Activated CD8-positive, alpha-beta memory T cell treated with anti-CD3 and anti-CD28 coated beads for 1 hour (primary cell): ENCODE data around the gene RMI2.
"Not testable (repeated sequence)": the region's sequence is repeated elsewhere in the genome, so short reads cannot be mapped to it uniquely, and the experiment has no call there.

ENCODE experiments used
- DNase-seq, 2 donors: peaks; one replicate each; pipeline ENCODE4 v3.0.0-alpha.2; 2020; ENCODE audit warnings: low read depth in 1 of 2; ENCODE audit errors: extremely low read depth in 1 of 2

Gene RMI2

DNA sequence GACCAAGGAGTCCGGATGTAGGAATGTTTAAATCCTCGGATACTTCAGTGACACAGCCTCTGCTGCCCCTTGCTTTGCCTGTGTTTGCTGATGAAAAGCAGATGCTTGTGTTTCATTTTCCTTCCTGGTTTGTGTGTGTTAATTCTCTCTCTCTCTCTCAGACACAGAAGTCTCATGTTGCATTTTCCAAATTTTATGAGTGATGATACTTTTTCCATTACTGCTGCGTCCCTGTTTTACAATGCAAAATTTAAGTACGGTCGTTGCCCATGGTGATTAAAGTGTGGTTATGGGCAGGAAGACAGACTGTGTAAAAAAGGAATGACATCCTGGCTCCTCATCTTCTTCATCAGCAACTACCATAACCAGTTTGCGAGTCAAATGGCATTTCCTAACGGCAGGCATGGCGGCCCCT, 5.7 kb downstream of the RMI2 start:
- DNase-seq = no peak

DNA sequence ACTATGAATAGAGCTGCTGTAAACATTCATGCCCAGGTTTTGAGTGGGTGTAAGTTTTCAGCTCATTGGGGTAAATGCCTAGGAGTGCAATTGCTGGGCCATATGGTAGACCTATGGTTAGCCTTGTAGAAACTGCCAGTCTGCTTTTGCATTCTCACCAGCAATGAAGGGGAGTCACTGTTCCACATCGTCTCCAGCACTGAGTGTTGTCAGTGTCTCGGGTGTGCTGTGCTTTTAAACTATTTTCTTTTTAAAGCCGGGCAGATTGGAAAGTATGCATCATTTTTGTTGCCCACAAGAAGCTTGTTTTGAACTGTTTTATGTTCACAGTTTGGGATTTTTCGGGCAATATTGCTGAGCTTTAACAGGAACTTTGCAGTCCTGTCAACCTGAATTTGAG, 7.9 kb downstream of the RMI2 start:
- no peak for DNase-seq

DNA sequence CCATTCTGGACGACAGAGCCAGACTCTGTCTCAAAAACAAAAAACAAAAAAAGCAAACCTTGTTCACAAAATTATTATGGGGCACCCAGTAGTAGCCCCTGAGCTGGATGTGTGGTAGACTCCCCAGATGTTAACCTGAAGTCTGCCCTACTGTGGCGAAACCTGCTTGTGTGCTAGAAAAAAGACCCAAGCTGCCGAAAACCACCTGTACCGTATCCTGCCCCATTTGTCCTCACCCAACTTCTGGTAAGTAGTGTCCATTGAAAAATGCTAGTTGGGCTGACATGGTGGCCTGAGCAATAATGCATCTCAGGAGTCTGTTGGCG, 9.1 kb downstream of the RMI2 start:
- DNase-seq = no peak

DNA sequence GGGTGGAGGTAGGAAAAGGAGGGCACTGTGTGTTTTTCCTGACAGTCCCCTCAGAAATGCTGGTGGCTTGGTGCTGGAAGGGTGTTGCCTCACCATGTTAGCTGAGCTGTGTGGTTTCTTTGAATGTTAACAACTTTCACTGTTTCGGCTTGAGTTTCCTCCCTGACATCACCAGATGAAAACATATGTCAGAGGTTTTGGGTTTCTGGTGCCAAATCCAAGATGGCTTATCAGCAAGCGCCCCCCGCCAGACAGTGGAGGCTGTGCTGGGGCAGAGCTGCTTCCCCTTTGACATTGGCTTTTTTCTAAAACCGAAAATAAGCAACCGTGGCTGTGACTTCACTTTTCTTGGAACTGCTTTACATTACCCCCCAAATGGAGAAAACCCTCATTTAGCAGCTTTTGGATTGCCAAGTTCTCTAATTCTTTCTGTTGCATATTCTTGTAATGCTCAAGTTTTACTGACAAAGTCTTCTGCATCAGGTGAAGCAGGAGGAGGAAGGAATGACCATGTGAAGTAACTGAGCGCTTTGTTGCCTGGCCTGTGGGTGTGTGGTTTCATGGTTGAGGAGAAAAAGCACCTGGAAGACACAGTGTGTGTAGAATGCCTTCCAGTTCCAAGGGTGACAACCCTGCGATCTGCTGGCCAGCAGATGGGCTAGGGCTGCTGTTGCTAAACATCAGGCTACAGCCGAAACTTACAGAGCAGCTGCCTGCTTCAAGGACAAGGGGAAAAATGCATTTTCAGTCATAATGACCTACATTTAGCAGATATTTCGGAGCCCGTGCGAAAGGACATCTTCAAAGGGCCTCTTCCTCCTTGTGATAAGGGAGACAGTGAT, 9.7 kb downstream of the RMI2 start:
- DNase-seq = peak; percentile 22 to 63

DNA sequence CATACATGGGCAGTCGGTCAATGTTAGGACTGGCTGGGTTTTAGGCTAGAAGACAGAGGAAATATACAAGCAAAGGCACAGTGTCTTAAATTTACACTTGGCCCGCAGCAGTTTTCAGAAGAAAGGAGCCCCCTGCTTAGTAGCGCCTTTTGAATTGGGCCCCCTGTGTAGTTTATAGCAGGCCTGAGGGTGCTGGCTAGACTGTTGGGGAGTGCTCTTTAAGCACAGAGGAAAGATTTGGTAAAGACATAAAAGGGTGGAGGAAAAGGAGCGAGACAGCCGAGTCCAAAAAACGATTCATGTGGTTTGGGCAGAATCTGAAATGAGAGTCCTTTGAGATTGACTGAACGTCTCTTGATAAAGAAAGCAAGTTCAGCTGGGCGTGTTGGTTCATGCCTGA, 10.6 kb downstream of the RMI2 start:
- DNase-seq = no peak

DNA sequence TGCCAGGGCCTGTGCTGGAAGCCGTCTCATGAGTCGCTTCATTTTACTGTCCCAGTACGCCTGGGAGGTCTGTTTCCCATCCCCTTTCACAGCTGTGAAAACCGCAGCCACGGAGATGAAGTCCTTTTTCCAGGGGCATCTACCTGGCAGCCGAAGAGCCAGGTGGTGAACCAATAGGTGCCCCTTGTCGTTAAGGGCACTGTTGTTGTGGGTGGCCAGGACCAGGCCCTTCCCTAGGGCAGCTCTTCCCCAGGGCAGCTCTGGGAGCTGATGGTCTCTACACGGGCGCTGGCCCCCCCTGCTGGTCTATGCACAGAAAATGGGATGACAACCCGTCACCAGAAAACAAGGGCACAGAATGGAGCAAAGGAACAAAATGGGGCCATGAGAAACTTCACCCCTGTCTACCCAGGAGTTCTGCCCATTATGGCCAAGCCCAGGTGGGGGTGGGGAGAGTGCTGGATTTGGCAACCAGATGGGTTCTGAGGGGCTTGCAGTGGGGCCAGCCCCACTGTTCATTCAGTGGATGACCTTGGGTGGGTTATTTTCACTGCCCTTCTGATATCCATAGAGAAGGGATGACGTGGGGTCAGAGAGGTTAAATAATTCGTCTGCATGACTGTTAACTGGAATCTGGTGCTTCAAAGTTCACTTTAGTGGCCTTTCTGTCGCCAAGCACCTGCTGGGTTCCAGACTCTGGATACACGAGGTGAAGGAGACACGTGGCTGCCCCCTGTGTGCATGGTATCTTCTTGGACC, 11.5 kb downstream of the RMI2 start:
- DNase-seq = peak; percentile 13 to 42

DNA sequence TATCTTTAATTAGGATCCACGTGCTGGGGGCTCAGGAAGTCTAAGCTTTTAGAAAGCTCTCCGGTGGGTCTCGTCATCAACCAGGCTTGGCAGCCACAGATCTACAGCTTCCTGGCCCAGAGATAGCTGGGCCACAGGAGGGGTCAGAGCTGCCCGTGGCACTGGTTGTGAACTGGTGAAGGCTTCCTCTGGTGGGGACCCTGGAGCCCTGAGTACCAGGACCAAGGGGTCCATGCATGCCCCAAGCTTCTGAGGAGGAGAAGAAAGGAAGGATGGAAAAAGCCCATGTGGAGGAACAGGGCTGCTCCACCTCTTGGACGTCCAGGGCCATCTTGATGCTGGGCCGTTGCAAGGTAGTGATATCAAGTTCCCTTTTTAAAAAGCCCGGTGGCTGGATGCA, 13.3 kb downstream of the RMI2 start:
- no peak for DNase-seq

DNA sequence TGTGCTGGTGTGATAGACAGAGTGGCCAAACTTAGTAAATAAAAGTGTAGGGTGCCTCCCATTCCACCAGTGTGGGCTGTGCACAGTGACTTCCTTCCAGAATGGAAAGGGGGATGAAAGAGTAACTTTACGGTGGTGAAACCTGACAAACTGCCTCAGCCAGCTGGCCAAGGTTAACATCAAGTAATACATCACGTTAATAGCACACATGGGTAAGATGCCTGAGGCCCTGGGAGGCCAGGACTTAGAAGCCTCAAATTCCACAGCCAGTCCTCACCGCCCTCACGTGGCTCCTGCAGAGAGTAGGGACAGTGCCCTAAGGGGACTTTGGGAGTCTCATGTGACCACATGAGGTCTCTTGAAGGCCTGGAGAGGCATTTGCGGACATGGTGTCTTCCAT, 14.1 kb downstream of the RMI2 start:
- DNase-seq = no peak

DNA sequence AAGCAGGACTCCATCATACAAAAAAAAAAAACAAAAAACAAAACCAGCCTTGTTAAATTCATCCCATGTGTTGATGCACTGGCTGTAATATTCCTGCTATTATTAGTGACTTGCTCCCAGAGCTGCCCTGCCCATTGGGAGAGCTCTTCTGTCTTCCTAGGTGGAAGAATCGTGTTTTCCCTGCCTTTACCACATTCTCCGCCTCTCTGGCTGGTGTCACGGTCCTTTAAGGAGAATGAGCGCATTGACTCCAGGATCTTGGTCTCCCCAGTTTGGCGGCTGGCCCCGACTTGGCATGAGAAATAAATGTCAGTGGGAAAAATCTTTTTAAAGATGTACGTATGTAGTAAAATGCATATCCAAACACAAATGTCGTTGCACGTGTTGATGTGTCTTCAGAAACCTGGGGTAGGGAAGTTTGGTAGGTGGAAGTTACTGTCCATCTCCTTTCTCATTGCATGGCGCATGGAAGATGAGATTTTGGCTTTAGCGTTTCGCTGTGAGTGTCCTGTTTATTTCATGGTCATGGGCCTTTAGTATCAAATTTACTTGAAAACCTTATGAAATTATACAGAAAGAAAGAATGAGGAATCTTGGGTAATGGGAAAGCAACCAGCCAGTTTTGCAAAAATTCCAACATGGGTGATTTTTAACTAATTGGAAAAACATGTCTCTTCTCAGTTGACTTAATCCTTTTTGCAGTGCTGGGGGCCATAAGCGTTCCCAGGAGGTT, 15.5 kb downstream of the RMI2 start:
- DNase-seq = no peak

DNA sequence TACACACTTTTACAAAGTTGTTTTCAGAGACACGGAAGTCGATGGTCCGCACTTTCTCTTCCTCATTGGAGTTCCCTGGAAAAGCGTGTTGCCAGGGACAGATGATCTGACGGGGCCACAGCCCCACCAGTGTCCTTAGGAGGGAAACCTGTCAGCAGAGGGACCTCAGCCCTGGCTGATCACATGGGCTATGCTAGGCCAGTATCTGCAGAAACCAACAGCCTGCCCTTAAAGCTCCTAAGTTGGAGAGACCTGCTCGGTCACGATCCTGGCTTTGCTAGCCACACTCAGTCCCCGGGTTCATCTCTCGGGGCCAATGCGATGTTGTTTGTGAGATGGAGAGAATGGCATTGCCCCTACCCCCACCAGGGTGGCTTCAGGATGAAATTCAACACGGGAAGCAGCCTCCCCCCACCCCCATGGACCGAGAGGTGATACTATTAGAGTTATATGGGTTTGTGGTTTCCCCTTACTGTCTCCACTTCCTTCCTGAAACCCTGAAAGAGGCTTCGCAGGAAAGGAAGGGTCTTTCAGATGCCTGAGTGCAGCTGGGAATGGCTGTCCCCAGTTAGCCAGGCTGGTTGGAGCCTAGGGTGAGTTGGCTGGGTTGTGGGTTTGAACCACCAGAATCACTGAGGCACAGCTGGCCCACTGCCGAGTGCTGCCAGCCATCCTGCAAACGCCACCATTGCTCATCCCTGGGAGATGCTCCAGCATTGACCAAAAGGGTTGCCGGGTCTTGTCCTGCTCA, 16.6 kb downstream of the RMI2 start:
- no peak for DNase-seq

DNA sequence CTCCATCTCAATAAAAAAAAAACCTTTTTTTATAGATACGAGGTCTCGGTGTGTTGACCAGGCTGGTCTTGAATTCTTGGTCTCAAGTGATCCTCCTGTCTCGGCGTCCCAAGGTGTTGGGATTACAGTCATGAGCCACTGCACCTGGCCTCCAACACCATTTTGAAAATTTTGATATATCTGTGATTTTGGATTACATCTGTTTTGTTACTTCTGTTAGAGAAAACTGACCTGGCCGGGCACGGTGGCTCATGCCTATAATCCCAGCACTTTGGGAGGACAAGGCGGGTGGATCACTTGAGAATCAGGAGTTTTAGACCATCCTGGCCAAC, 18.6 kb downstream of the RMI2 start:
- DNase-seq = no peak

DNA sequence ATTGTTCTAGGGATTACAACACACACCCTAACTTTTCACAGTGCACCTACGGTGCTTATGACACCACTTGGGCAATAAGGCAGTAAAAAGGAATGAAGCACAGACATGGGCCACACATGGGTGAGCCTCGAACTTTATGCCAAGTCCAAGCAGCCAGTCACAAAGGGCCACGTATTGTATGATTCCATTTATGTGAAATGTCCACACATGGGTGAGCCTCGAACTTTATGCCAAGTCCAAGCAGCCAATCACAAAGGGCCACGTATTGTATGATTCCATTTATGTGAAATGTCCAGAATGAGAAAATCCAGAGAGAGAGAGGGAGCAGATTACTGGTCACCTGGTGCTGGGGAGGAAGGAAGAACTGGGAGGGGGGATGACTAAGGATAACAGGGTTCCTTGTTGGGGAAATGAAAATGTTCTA, 22.2 kb downstream of the RMI2 start:
- no peak for DNase-seq

DNA sequence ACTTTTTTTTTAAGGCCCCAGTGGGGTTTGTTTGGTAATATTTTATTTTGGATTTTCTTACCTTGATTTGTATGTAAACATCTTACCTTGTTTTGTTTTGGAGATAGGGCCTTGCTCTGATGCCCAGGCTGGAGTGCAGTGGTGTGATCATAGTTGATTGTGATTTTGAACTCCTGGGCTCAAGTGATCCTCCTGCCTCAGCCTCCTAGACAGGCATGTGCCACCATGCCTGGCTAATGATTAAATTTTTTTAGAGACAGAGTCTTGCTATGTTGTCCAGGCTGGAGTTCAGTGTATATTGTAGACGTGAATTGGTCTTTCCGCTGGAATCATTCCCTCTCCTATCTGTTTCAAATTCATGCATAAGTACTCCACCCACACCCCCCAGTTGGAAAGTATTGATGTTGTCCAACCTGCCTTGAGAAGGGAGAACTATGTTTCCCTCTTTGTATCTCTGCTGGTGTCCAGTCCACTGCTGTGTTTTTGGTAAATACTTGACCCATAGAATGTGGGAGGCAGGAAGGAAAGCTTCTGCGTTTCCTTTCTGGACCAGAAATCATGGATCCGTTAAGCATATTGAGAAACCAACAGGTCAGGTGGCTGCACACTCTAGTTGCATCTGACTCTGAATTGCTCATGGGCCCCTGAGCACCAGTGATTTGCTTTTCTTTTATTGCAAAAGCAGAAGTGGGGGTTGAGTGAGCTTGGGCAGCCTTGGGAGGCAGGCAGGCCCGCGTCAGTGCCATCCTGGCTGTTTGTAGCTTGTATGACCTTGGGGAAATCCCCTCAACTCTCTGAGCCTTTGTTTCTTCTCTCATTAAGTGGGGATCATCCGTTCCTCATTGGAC, 25.0 kb downstream of the RMI2 start:
- DNase-seq = no peak

DNA sequence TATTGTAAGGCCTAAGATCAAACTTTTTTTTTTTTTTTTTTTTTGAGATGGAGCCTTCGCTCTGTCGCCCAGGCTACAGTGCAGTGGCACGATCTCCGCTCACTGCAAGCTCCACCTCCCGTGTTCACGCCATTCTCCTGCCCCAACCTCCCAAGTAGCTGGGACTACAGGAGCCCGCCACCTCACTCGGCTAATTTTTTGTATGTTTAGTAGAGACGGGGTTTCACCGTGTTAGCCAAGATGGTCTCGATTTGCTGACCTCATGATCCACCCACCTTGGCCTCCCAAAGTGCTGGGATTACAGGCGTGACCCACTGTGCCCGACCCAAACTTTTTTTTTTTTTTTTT, 25.6 kb downstream of the RMI2 start:
- not testable (repeated sequence) for DNase-seq

DNA sequence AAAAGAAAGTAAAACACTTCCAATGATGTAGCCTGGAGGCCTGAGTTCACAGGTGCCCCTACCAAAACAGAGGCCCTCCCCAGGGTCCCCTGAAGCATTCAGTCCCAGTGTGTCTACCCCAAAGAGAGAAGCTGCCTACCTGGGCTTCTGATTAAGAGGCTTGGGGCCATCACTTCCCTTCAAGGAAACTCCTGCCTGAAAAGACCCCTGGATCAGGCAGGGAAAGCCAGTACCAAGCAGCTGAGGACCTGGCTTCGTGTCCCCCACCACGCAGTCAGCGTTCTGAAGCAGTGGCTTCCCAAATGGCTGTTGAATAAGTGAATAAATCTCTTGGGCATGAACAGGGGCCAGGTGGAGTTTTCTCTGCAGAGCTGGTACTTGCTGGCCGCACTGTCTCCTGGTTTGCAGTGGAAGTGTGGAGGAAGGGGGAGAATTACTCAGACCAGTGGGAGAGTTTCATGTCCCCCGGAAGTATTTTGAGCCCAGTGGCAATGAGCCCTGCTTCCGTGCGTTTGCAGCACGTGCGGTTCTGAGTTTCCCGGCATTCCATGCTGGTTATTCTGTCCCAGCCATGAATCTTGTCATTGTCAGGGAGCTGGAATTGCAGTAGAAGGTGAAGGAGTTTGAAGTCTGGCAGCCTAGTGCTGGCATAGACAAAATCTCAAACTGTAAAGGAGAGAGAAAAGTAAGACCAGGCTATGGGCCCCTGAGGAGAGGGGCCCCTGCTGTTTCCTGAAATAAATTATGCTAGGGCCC, 27.0 kb downstream of the RMI2 start:
- no peak for DNase-seq

DNA sequence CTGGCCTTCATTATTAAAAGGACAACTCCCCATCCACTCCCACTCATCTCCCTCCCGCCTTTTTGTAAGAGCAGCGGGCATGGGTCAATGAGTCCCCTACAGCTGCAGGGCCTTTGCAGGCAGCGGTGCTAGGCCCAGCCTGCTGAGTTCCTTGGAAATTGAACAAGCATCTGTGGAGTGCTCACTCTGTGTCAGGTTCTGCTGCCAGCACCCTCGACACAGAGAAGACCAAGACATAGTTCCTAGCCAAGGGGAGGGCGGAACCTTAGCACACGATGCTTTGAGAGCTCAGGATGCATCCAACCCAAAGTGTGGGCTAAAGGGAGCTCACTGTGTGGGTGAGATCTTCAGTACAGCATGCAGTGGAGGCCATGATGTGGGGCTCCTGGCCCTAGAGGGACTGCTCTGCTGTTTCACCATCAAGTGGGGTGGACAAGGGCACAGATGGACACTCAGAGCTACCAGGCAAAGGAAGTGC, 27.6 kb downstream of the RMI2 start:
- DNase-seq = no peak

DNA sequence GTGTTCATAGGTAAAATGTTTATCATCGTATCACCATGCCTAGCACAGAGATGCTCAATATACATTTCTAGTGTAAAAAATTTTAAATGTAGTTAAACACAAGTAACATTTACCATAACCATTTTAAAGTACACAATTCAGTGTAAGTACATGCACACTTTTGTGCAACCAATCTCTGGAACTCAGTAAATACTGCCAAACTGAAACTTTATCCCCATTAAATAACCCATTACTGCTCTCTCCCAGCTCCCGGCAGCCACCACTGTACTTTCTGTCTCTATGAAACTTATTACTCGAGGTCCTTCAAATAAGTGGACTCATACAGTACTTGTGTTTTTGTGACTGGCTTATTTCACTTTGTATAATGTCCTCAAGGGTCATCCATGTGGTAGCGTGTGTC, 29.0 kb downstream of the RMI2 start:
- no peak for DNase-seq

DNA sequence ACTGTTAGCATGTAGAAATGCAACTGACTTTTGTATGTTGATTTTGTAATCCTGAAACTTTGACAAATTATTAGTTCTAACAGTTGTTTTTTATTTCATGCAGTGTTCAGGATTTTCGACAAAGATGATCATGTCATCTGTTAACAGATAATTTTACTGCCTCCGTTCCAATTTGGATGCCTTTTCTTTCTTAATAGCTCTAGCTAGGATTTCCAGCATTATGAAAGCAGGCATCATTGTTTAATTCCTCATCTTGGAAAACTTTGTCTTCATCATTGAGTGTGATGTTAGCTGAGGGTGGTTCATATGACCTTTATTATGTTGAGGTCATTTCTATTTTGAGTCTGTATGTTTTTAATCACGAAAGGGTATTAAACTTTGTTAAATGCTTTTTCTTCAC, 31.9 kb downstream of the RMI2 start:
- DNase-seq = no peak

DNA sequence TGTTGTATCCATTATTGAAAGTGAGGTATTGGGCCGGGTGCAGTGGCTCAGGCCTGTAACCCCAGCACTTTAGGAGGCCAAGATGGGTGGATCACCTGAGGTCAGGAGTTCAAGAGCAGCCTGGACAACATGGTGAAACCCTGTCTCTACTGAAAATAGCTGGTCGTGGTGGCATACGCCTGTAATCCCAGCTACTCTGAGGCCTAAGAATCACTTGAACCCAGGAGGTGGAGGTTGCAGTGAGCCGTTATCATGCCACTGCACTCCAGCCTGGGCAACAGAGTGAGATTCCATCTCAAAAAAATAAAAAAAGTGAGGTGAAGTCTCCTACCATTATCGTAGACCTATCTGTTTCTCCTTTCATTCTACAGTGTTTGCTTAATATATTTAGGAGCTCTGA, 33.7 kb downstream of the RMI2 start:
- not testable (repeated sequence) for DNase-seq

DNA sequence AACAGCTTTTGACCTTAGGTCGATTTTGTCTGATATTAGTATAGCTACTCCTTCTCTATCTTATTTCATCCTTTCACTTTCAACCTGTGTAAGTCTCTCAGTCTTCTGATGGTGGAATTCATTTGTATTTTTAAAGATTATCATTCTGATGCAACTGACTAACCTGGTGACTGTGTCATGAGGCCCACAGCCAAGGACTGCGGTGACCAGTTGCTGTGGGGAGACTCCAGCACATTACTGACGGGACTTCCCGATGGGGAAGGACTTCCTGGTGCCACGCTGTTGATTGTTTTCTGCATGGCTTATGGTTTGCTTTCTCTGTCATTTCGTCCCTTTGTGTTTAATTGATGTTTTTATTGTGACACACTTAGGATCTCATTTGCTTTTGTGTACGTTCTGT, 34.2 kb downstream of the RMI2 start:
- no peak for DNase-seq
